ENCODE results near the gene FOSL2. TPM values are rescaled to one million over a fixed set of nuclear protein-coding genes. Genes with fewer than 3 reads are reported as not detected.

FOSL2 gene
- total and polyA plus RNA-seq, 10 of the 15 experiments (the other 5 are each of a cell fraction or from before 2014, with no cell fraction given), result 0.05 to 1.3 (median 0.34) TPM

- TF ChIP-seq ZBTB4 (CRISPR knock-in tag; IDR thresholded peaks at IDR 0.05), result 0 out of 2 replicates have a peak, but pooled peaks have one; percentile 45
- no peak for TF ChIP-seq CEBPZ (IDR thresholded peaks at IDR 0.05; ENCODE audit: low read depth, low read length)
- TF ChIP-seq CREM (IDR thresholded peaks at IDR 0.05; ENCODE audit: low read depth), result peak; percentile 91
- no peak for TF ChIP-seq ZNF384 (IDR thresholded peaks at IDR 0.05; ENCODE audit: borderline replicate concordance, low read depth, low read length)
- TF ChIP-seq RB1 (IDR thresholded peaks at IDR 0.05; ENCODE audit: borderline replicate concordance), result no peak
- TF ChIP-seq RAD51 (IDR thresholded peaks at IDR 0.05), result no peak; the same call in 1 of the 2 replicates
- no peak for TF ChIP-seq ATF3 (IDR thresholded peaks at IDR 0.05; ENCODE audit: borderline replicate concordance, extremely low read depth, low read depth, low read length)
- TF ChIP-seq DPF2 (IDR thresholded peaks at IDR 0.05), result peak; percentile 66
- peak; percentile 25; the same call in 1 of the 2 replicates for TF ChIP-seq PAX5 (IDR thresholded peaks at IDR 0.05; ENCODE audit: borderline replicate concordance, low read depth, low read length)
- TF ChIP-seq CBFB (IDR thresholded peaks at IDR 0.05; ENCODE audit: low read depth), result peak; percentile 95
- no peak for TF ChIP-seq CEBPB (IDR thresholded peaks at IDR 0.05; ENCODE audit: borderline replicate concordance in 1 of 2, low read depth in 2 of 2, low read length in 2 of 2)
- peak; percentile 68 to 71 for TF ChIP-seq EP300 (IDR thresholded peaks at IDR 0.05; ENCODE audit: borderline replicate concordance in 1 of 2, control insufficient read depth in 1 of 2, low read depth in 2 of 2, low read length in 2 of 2)
- no peak for TF ChIP-seq MXI1 (IDR thresholded peaks at IDR 0.05; ENCODE audit: low read depth, low read length)
- TF ChIP-seq E2F8 (IDR thresholded peaks at IDR 0.05; ENCODE audit: low read depth, partially characterized antibody), result peak; percentile 52
Measured at GRCh38 chr2:28359222-28360057, 33.2 kb upstream of the FOSL2 start (continued).

All from GM12878 (cell line).